GM13977 (cell line): Measurements from ENCODE around the gene NCR3LG1.

Experiments
- DNase-seq: peaks from one replicate; pipeline ENCODE4 v3.0.0; 2012; ENCODE audit warnings: low spot score
- in situ Hi-C: fragments of 300-500 bp; cut with MboI; formaldehyde crosslinking; loops from one replicate; pipeline ENCODE4 v1.12.0; 2022; ENCODE audit warnings: low sequenced_read_pairs, low pct_unique_long_range_greater_than_20kb, mixed read lengths, inconsistent platforms; ENCODE audit not compliant: unreplicated experiment
- TF ChIP-seq, protein P1 (sequence below): IDR thresholded peaks from 2 replicates; pipeline ENCODE4 v1.5.1; 2012; ENCODE audit warnings: mild to moderate bottlenecking, control low read depth; ENCODE audit not compliant: insufficient read depth; ENCODE audit errors: extremely low read depth, missing control alignments

Gene NCR3LG1

GRCh38 chr11:17401841-17402240 is 50.2 kb downstream of the NCR3LG1 start:
- DNase-seq: no peak
- TF ChIP-seq, protein P1, sequence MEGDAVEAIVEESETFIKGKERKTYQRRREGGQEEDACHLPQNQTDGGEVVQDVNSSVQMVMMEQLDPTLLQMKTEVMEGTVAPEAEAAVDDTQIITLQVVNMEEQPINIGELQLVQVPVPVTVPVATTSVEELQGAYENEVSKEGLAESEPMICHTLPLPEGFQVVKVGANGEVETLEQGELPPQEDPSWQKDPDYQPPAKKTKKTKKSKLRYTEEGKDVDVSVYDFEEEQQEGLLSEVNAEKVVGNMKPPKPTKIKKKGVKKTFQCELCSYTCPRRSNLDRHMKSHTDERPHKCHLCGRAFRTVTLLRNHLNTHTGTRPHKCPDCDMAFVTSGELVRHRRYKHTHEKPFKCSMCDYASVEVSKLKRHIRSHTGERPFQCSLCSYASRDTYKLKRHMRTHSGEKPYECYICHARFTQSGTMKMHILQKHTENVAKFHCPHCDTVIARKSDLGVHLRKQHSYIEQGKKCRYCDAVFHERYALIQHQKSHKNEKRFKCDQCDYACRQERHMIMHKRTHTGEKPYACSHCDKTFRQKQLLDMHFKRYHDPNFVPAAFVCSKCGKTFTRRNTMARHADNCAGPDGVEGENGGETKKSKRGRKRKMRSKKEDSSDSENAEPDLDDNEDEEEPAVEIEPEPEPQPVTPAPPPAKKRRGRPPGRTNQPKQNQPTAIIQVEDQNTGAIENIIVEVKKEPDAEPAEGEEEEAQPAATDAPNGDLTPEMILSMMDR: no peak
- in situ Hi-C loops: no loop called here

DNA sequence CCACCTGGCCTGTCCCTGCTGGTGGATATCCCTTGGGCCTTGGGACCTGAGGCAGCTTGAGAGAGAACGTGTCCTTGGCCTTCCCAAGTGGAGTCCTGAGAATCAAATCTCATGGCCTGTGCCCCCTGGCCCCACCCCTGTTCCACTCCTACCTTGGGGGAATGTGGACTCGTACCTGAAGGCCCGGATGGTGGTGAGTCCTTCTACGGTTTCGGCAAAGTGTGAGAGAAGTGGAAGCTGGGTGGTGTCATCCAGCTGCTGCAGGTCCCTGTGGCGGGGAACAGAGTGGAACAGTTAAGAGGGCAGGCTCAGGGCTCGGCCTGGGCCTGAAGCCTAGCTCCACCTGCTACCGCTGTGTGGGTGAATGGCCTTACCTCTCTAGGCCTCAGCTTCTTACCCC is 50.9 kb downstream of the NCR3LG1 start:
- TF ChIP-seq, protein P1: no peak
- no peak for DNase-seq
- in situ Hi-C loops: no loop called here

DNA sequence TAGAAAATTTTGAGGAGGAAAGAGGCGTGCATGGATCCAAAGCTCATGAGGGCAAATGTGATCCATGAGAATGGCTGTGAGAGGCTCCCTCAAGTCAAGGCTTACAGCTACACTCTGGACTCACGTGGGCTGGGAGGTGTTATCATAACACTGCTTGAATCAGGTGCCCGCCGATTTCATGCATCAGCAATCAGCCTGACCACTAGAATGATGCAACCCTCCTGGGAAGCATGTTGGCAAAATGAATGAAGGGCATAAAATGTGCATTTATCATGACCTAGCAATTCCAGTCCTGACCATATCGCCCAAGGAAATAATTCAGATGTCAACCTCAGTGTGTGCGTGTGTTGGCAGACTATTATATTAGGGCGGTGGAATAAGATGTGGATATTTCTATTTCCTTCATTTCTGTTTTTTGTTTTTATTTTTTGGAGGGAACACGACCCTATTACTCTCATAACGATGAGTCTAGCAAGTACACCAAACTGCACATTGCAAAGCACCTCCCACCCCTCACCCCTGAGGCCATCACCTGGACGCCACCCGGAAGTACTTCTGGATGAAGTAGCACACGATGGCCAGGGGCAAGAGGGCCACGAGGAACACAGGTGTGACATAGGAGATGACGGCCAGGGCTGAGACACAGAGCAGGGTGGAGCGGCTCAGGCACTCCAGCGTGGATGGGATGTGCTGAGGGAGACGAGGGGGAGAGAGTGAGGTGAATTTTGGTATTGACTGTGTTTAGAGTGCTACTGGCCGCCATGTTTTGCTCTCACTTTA is 52.6 kb downstream of the NCR3LG1 start:
- in situ Hi-C loops: no loop called here
- TF ChIP-seq, protein P1: no peak
- no peak for DNase-seq

DNA sequence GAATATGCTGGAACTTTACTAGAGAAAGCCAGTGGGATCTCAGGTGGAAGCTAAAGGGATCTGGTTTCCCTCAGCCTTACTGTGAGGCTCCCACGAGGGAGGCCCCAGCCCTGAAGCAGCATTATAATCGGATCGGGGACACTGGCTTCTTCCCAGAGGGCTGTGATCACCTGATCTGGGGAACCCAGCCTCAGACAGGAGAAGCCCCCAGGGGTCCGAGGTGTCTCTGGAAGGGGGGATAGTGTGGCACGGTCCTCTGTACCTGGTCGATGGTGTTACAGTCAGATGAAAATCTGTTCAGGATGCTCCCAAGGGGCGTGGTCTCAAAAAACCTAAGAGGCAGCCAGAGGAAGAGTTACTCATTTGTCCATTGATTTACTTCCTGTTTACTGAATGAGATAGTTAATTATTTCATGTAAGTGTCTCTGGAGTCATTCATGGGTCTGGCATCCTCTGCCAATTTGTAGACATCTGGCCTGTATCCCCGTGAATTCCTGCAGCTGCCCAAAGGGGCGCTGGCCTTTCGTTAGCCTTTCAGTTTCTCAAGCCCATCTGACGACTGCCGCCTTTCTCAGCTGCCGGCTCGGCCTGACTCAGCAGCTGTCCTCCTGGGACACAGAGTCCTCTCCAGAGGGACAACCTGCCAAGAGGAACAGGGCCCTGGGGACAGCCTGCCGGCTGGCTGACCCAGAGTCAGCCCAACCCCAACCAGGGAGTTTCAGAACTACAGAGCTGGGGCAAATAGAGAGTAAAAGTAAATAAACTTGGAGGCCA is 53.8 kb downstream of the NCR3LG1 start:
- DNase-seq: no peak
- TF ChIP-seq, protein P1: no peak

GRCh38 chr11:17406082-17406817 is 54.6 kb downstream of the NCR3LG1 start:
- DNase-seq: no peak
- in situ Hi-C loops: no loop called here
- TF ChIP-seq, protein P1: no peak

More for the DNA sequence above, 53.8 kb downstream of the NCR3LG1 start:
- in situ Hi-C loops: no loop called here

- in situ Hi-C loops: no loop called here
- no peak for DNase-seq
- TF ChIP-seq, protein P1: no peak
Observed at GRCh38 chr11:17406818-17407149, 55.2 kb downstream of the NCR3LG1 start.
